B cell (primary cell): ENCODE measurements around the gene CDH1. TPM values are rescaled to one million over a fixed set of nuclear protein-coding genes. Genes with fewer than 3 reads are reported as not detected.

Experiments used
- ATAC-seq: fragments of 200-7000 bp; cut with Tn5 transposase; one replicate; pipeline ENCODE4 v1.10.0; 2021; ENCODE audit warnings: low read depth, mild to moderate bottlenecking, moderate number of reproducible peaks, moderate library complexity
- CTCF ChIA-PET: fragments of 350-600 bp; sonication (Branson Sonifier 250); formaldehyde crosslinking; loops from one replicate; lab custom pipeline; 2021; ENCODE audit warnings: antibody characterized with exemption, inconsistent platforms; lab: Charles Lee
- POLR2A ChIA-PET: fragments of 350-600 bp; sonication (Branson Sonifier 250); formaldehyde crosslinking; loops from one replicate; lab custom pipeline; 2021; ENCODE audit warnings: antibody characterized with exemption; lab: Charles Lee
- DNase-seq: peaks from one replicate; pipeline ENCODE4 v3.0.0; 2013
- H2AFZ ChIP-seq: 2 replicates; pipeline ENCODE4 v1.6.1; 2012; ENCODE audit warnings: mild to moderate bottlenecking, low read depth, low read length; ENCODE audit not compliant: insufficient read depth, poor library complexity, severe bottlenecking
- H3K27ac ChIP-seq, 2 donors: 1 replicate in 1 of 2; 2 replicates in 1 of 2; pipeline ENCODE4 v1.5.1; 2012 to 2013; ENCODE audit warnings: low read length in 2 of 2, mild to moderate bottlenecking in 2 of 2, moderate library complexity in 1 of 2
- H3K27me3 ChIP-seq, 4 experiments: fragments of 200-600 bp in 1 of 4; sonication (generic) in 1 of 4; replicated peaks in 1 of 4; 1 replicate in 2 of 4; 2 replicates in 2 of 4; pipeline versions ENCODE4 v1.6.1 to v1.7.0; 2013 to 2016; ENCODE audit warnings: low read length in 3 of 4, mild to moderate bottlenecking in 2 of 4, mixed read lengths in 1 of 4, moderate library complexity in 1 of 4; ENCODE audit not compliant: insufficient read depth in 4 of 4, control insufficient read depth in 3 of 4; ENCODE audit errors: control extremely low read depth in 1 of 4
- H3K36me3 ChIP-seq, 2 experiments: replicated peaks in 1 of 2; 1 replicate in 1 of 2; 2 replicates in 1 of 2; pipeline versions ENCODE4 v1.6.1 to v1.7.1; 2013; ENCODE audit warnings: low read length in 1 of 2; ENCODE audit not compliant: insufficient read depth in 2 of 2, control insufficient read depth in 1 of 2; ENCODE audit errors: control extremely low read depth in 1 of 2, extremely low read depth in 1 of 2
- H3K4me1 ChIP-seq, 2 donors: fragments of 200-600 bp in 1 of 2; sonication (generic) in 1 of 2; 1 replicate in 1 of 2; 2 replicates in 1 of 2; pipeline versions ENCODE4 v1.5.1 to v1.6.1; 2013 to 2017; ENCODE audit warnings: low read length in 2 of 2; ENCODE audit not compliant: control insufficient read depth in 2 of 2, insufficient read depth in 2 of 2
- H3K4me2 ChIP-seq: replicated peaks from 2 replicates; pipeline ENCODE3; 2012; ENCODE audit warnings: mild to moderate bottlenecking, low read depth, low read length; ENCODE audit not compliant: poor library complexity, severe bottlenecking
- H3K4me3 ChIP-seq, 5 experiments: fragments of 200-600 bp in 1 of 5; sonication (generic) in 1 of 5; 1 replicate in 3 of 5; 2 replicates in 2 of 5; pipeline versions ENCODE4 v1.5.1 to v1.7.0; 2011 to 2016; ENCODE audit warnings: low read length in 4 of 5, mild to moderate bottlenecking in 4 of 5, low read depth in 2 of 5, control low read depth in 1 of 5, moderate library complexity in 1 of 5; ENCODE audit not compliant: insufficient read depth in 1 of 5; ENCODE audit errors: control extremely low read depth in 1 of 5, extremely low read depth in 1 of 5
- H3K79me2 ChIP-seq: fragments of 200-600 bp; sonication (generic); one replicate; pipeline ENCODE4 v1.6.0; 2016; ENCODE audit warnings: low read length; ENCODE audit not compliant: control insufficient read depth, insufficient read depth
- H3K9ac ChIP-seq: fragments of 200-600 bp; sonication (generic); 2 replicates; pipeline ENCODE4 v1.6.1; 2017; ENCODE audit warnings: mild to moderate bottlenecking, low read length, moderate library complexity
- H3K9me3 ChIP-seq, 3 donors: one replicate each; pipeline versions ENCODE4 v1.6.1 to v1.7.1; 2013; ENCODE audit warnings: low read length in 2 of 3; ENCODE audit not compliant: control insufficient read depth in 2 of 3, insufficient read depth in 1 of 3; ENCODE audit errors: control extremely low read depth in 1 of 3
- H4K20me1 ChIP-seq: 2 replicates; pipeline ENCODE4 v1.6.0; 2012; ENCODE audit warnings: mild to moderate bottlenecking, low read length; ENCODE audit not compliant: insufficient read depth, control insufficient read depth, poor library complexity, severe bottlenecking
- H3K27ac Mint-ChIP-seq: one replicate; pipeline ENCODE4 v1.8.0; 2021; ENCODE audit warnings: mixed read lengths
- H3K27me3 Mint-ChIP-seq: one replicate; pipeline ENCODE4 v1.8.0; 2021; ENCODE audit warnings: mixed read lengths
- H3K4me1 Mint-ChIP-seq: one replicate; pipeline ENCODE4 v1.8.0; 2021; ENCODE audit warnings: mixed read lengths
- H3K4me3 Mint-ChIP-seq: one replicate; pipeline ENCODE4 v1.8.0; 2021; ENCODE audit warnings: mixed read lengths
- H3K9me3 Mint-ChIP-seq: one replicate; pipeline ENCODE4 v1.8.0; 2022; ENCODE audit warnings: mixed read lengths; ENCODE audit not compliant: insufficient read depth
- EZH2 ChIP-seq: IDR thresholded peaks from 2 replicates; pipeline ENCODE4 v1.6.1; 2012; ENCODE audit warnings: borderline replicate concordance, low read depth, mild to moderate bottlenecking, moderate library complexity, low read length; ENCODE audit not compliant: insufficient read depth, poor library complexity, severe bottlenecking
- whole genome bisulfite sequencing: methylation state at CpG from one replicate; pipeline ENCODE4 v1.1.5; 2013; ENCODE audit warnings: missing lambda C conversion rate; ENCODE audit not compliant: insufficient coverage; 5-methylcytosine and 5-hydroxymethylcytosine counted together
- intact Hi-C: fragments of 100-400 bp; cut with micrococcal nuclease; formaldehyde crosslinking; loops from one replicate; pipeline ENCODE4 v1.10.0; 2022
- polyA plus RNA-seq: library from polyadenylated mRNA; depleted of rRNA; stranded (reverse); fragments of >200 nt; gene quantifications from 2 replicates; pipeline ENCODE4 v1.2.3, GENCODE V29; 2012
- total RNA-seq, 2 donors: library from RNA; stranded (reverse); fragments of 120-200 nt in 1 of 2; gene quantifications; 1 replicate in 1 of 2; 2 replicates in 1 of 2; pipeline versions ENCODE4 v1.2.3 to v1.2.4, GENCODE V29; 2013 to 2022
- TF ChIP-seq, protein P1 (sequence below): fragments of 200-600 bp; IDR thresholded peaks from one replicate; pipeline ENCODE4 v1.8.0; 2022; ENCODE audit warnings: antibody characterized with exemption, mild to moderate bottlenecking

The CDH1 gene
- total and polyA plus RNA-seq, 2 donors (not counting 1 experiment from before 2014, with no cell fraction given) = 2.0 TPM; not detected in 1

DNA sequence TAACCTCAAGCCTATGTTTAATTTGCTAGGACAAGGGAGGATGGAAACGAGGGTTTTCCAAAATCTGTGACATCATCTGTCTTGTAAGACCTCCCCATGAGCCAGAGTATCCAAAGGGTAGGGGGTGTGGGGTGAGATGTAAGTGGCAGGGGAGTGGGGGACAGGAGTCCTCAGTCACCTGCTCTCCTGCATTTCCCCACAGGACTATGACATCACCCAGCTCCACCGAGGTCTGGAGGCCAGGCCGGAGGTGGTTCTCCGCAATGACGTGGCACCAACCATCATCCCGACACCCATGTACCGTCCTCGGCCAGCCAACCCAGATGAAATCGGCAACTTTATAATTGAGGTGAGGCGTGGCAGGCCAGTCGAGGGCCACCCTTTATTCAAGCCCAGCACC lies 41.5 kb upstream of the CDH1 start:
- Histone ChIP-seq H3K9me3 (no peaks in the 10 kb centered on the region), H4K20me1 (no peaks in the 10 kb centered on the region), H2AFZ (no peak overlapping the region), H3K9ac (no peak overlapping the region), H3K4me1 (no peaks in the 10 kb centered on the region), H3K4me2 (no peak overlapping the region), H3K4me3 (no peak overlapping the region), H3K79me2 (no peaks in the 10 kb centered on the region), H3K27ac (no peak overlapping the region), H3K36me3 (no peaks in the 10 kb centered on the region), H3K27me3 (no peaks in the 10 kb centered on the region)
- intact Hi-C loops = no loop called here
- peaks cover 10% of the 10 kb centered on the region for H3K27me3 Mint-ChIP-seq
- no peaks in the 10 kb centered on the region for H3K4me1 Mint-ChIP-seq
- TF ChIP-seq, protein P1, sequence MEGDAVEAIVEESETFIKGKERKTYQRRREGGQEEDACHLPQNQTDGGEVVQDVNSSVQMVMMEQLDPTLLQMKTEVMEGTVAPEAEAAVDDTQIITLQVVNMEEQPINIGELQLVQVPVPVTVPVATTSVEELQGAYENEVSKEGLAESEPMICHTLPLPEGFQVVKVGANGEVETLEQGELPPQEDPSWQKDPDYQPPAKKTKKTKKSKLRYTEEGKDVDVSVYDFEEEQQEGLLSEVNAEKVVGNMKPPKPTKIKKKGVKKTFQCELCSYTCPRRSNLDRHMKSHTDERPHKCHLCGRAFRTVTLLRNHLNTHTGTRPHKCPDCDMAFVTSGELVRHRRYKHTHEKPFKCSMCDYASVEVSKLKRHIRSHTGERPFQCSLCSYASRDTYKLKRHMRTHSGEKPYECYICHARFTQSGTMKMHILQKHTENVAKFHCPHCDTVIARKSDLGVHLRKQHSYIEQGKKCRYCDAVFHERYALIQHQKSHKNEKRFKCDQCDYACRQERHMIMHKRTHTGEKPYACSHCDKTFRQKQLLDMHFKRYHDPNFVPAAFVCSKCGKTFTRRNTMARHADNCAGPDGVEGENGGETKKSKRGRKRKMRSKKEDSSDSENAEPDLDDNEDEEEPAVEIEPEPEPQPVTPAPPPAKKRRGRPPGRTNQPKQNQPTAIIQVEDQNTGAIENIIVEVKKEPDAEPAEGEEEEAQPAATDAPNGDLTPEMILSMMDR = no peak
- TF ChIP-seq EZH2 = no peak
- POLR2A ChIA-PET = no interaction called here
- CTCF ChIA-PET = no interaction called here
- H3K4me3 Mint-ChIP-seq = no peak overlapping the region
- ATAC-seq = no peak
- no peaks in the 10 kb centered on the region for H3K9me3 Mint-ChIP-seq
- WGBS = 98% methylated on average over 7 of the region's 11 CpGs
- no peak overlapping the region for H3K27ac Mint-ChIP-seq
- no peak for DNase-seq

DNA sequence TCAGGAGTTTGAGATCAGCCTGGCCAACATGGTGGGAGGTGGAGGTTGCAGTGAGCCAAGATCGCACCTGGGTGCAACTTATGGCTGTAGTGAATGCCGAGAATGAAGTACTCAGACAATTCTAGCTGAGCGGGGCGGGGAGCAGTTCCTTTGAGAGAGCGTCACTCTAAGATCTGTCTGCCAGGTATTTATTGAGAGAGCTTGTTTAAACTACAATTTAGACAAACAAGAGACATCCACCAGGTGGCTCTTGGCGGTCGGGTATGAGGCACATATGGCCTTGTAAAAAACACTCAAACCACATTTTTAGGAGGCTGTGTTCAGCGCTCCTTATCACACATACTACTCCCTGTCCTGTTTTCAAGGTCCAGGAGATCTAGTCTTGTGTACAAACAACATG lies 40.6 kb upstream of the CDH1 start:
- H4K20me1 ChIP-seq = no peaks in the 10 kb centered on the region
- Mint-ChIP-seq H3K4me1 (no peaks in the 10 kb centered on the region), H3K27me3 (peaks cover 10% of the 10 kb centered on the region), H3K4me3 (no peak overlapping the region), H3K27ac (no peak overlapping the region), H3K9me3 (no peaks in the 10 kb centered on the region)
- H2AFZ ChIP-seq = no peak overlapping the region
- H3K9ac ChIP-seq = no peak overlapping the region
- TF ChIP-seq EZH2 = no peak
- TF ChIP-seq, protein P1 = no peak
- H3K79me2 ChIP-seq = no peaks in the 10 kb centered on the region
- DNase-seq (no peak), ATAC-seq (no peak)
- H3K9me3 ChIP-seq = no peaks in the 10 kb centered on the region
- H3K27me3 ChIP-seq = no peaks in the 10 kb centered on the region
- CTCF ChIA-PET = no interaction called here
- H3K36me3 ChIP-seq = no peaks in the 10 kb centered on the region
- POLR2A ChIA-PET = no interaction called here
- H3K4me3 ChIP-seq = no peak overlapping the region
- H3K27ac ChIP-seq = no peak overlapping the region
- H3K4me2 ChIP-seq = no peak overlapping the region
- 98% methylated on average over 8 of the region's 8 CpGs for WGBS
- H3K4me1 ChIP-seq = no peaks in the 10 kb centered on the region
- intact Hi-C loops = loop anchor here (2.0 kb wide), 1 partner anchor 104 kb away; no protein-coding TSS in a partner anchor
